HG03064 (cell line): ENCODE results near the gene LHFPL2.
A peak's percentile ranks its signal among the peaks of the same experiment; 100 is the strongest.
"Not testable (repeated sequence)": the region's sequence is repeated elsewhere in the genome, so short reads cannot be mapped to it uniquely, and the experiment has no call there.

ENCODE experiments used
- ATAC-seq: cut with Tn5 transposase; IDR thresholded peaks from one replicate; pipeline ENCODE4 v1.9.1; 2021; ENCODE audit warnings: low read depth; ENCODE audit not compliant: unreplicated experiment

LHFPL2 gene

GRCh38 chr5:78490709-78491485 is 157.7 kb downstream of the LHFPL2 start:
- ATAC-seq = no peak

GRCh38 chr5:78487846-78488245 is 160.7 kb downstream of the LHFPL2 start:
- ATAC-seq = no peak

- ATAC-seq = no peak
Observed at GRCh38 chr5:78486218-78486617, 162.4 kb downstream of the LHFPL2 start.

GRCh38 chr5:78483809-78484521 is 164.6 kb downstream of the LHFPL2 start:
- ATAC-seq = peak; percentile 79

- ATAC-seq = no peak
Observed at GRCh38 chr5:78482948-78483347, 165.6 kb downstream of the LHFPL2 start.

- ATAC-seq = no peak
Observed at GRCh38 chr5:78476795-78477194, 171.8 kb downstream of the LHFPL2 start.

GRCh38 chr5:78475370-78475769 is 173.2 kb downstream of the LHFPL2 start:
- no peak for ATAC-seq

GRCh38 chr5:78473751-78474150 is 174.8 kb downstream of the LHFPL2 start:
- ATAC-seq = no peak

- ATAC-seq = no peak
Observed at GRCh38 chr5:78472469-78473106, 176.0 kb downstream of the LHFPL2 start.

GRCh38 chr5:78471896-78472295 is 176.7 kb downstream of the LHFPL2 start:
- no peak for ATAC-seq

- ATAC-seq = no peak
Observed at GRCh38 chr5:78467752-78468357, 180.7 kb downstream of the LHFPL2 start.

- no peak for ATAC-seq
Observed at GRCh38 chr5:78467140-78467539, 181.4 kb downstream of the LHFPL2 start.

- ATAC-seq = no peak
Observed at GRCh38 chr5:78458843-78459242, 189.7 kb downstream of the LHFPL2 start.

GRCh38 chr5:78457507-78457906 is 191.1 kb downstream of the LHFPL2 start:
- not testable (repeated sequence) for ATAC-seq

GRCh38 chr5:78449103-78449502 is 199.5 kb downstream of the LHFPL2 start:
- ATAC-seq = no peak

- ATAC-seq = no peak
Observed at GRCh38 chr5:78447775-78448424, 200.7 kb downstream of the LHFPL2 start.
